ENCODE data around the gene TSGA10IP. TPM values are rescaled to one million over a fixed set of nuclear protein-coding genes. Genes with fewer than 3 reads are reported as not detected.

The TSGA10IP gene
- total RNA-seq, 1 donor from 2014 or later: 0.68 TPM

DNA sequence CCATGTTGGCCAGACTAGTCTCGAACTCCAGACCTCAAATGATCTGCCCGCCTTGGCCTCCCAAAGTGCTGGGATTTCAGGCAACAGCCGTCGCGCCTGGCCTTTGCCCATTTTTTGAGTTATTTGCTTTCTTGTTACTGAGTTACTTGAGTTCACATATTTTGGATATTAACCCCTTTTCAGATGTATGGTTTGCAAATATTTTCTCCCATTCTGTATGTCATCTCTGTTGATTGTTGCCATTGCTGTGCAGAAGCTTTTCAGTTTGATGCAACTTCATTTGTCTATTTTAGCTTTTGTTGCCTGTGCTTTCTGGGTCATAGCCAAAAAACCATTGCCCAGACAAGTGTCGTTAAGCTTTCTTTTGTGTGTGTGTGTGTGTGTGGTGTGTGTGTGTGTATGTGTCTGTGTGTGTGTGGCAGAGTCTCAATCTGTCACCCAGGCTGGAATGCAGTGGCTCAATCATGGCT lies 6.8 kb downstream of the TSGA10IP start:
- no peak for DNase-seq (ENCODE audit: extremely low spot score, unreplicated experiment)
- peaks cover 12% of the 10 kb centered on the region for H3K27me3 Mint-ChIP-seq
- H3K4me3 Mint-ChIP-seq: no peak overlapping the region
- no peaks in the 10 kb centered on the region for H3K4me1 Mint-ChIP-seq (ENCODE audit: unreplicated experiment)
- H3K9me3 Mint-ChIP-seq: no peaks in the 10 kb centered on the region
- no peak for TF ChIP-seq CTCF (conservative IDR thresholded peaks at IDR 0.05)
- H3K36me3 Mint-ChIP-seq: no peaks in the 10 kb centered on the region
- H3K27ac Mint-ChIP-seq: peak overlapping the region; percentile 31

- Mint-ChIP-seq H3K36me3 (no peaks in the 10 kb centered on the region), H3K4me1 (ENCODE audit: unreplicated experiment) (no peaks in the 10 kb centered on the region), H3K27ac (no peak overlapping the region), H3K4me3 (no peak overlapping the region), H3K27me3 (peaks cover 8% of the 10 kb centered on the region), H3K9me3 (no peaks in the 10 kb centered on the region)
- DNase-seq (ENCODE audit: extremely low spot score, unreplicated experiment): no peak
- no peak for TF ChIP-seq CTCF (conservative IDR thresholded peaks at IDR 0.05)
These were observed 8.2 kb downstream of the TSGA10IP start for GRCh38 chr11:65953471-65953870.

- TF ChIP-seq CTCF (conservative IDR thresholded peaks at IDR 0.05): no peak
- Mint-ChIP-seq H3K9me3 (no peaks in the 10 kb centered on the region), H3K36me3 (no peaks in the 10 kb centered on the region), H3K27me3 (peaks cover 3% of the 10 kb centered on the region), H3K4me3 (no peak overlapping the region), H3K4me1 (ENCODE audit: unreplicated experiment) (no peaks in the 10 kb centered on the region), H3K27ac (no peak overlapping the region)
- no peak for DNase-seq (ENCODE audit: extremely low spot score, unreplicated experiment)
These were observed 9.5 kb downstream of the TSGA10IP start for GRCh38 chr11:65954771-65955170.

DNA sequence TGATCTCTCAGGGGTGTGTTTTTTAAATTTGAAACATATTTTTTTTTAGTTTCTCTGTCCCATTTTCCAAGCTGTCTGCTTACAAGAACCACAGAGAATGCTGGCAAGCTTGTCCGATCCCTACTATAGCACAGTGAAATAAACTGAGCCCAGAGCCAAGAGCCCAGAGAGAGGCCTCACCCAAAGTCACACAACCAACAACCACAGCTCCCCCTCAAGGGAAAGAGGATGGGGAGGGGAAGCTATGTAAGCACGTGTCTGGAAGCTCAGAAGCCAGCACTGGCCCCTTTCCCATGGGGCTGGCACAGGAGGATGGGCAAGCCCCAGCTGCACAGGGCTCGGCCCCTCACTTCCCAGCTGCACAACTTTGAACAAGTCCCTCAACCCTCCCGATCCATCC lies 13.0 kb downstream of the TSGA10IP start:
- Mint-ChIP-seq H3K27me3 (no peaks in the 10 kb centered on the region), H3K9me3 (no peaks in the 10 kb centered on the region), H3K4me3 (no peak overlapping the region), H3K4me1 (ENCODE audit: unreplicated experiment) (peaks cover 19% of the 10 kb centered on the region), H3K36me3 (peaks cover 8% of the 10 kb centered on the region), H3K27ac (no peak overlapping the region)
- TF ChIP-seq CTCF (conservative IDR thresholded peaks at IDR 0.05): no peak
- DNase-seq (ENCODE audit: extremely low spot score, unreplicated experiment): no peak

DNA sequence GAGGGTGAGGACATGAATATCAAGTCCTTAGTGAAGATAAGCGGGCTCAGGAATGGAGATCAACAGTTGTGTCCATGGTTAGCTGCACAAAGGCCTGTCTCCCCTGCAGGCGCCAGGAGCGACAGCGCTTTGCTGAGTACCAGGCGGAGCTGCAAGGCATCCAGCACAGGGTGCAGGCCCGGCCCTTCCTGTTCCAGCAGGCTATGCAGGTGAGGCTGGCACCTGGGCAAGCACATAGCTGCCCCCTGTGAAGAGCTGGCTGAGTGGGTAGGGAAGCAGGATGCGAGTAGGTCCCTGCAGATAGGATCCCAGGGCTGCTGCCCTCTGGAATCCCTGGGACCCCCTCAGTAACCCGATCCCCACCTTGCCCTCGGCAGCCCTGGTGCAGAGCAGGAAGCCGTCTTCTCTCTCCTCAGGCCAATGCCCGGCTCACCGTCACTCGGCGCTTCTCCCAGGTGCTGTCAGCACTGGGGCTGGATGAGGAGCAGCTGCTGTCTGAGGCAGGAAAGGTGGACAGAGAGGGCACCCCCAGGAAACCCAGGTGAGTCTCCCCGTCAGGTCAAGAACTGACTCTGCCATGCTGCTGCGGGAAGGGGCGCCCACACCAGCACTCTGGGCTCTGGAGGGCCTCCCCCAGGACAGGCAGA lies 13.6 kb downstream of the TSGA10IP start:
- DNase-seq (ENCODE audit: extremely low spot score, unreplicated experiment): no peak
- Mint-ChIP-seq H3K9me3 (no peaks in the 10 kb centered on the region), H3K36me3 (peaks cover 8% of the 10 kb centered on the region), H3K27ac (no peak overlapping the region), H3K27me3 (no peaks in the 10 kb centered on the region), H3K4me1 (ENCODE audit: unreplicated experiment) (peaks cover 20% of the 10 kb centered on the region), H3K4me3 (no peak overlapping the region)
- no peak for TF ChIP-seq CTCF (conservative IDR thresholded peaks at IDR 0.05)

Measured in type B pancreatic cell (in vitro differentiated cells).